H1 (cell line): ENCODE measurements around the gene CFAP97D2. TPM values are rescaled to one million over a fixed set of nuclear protein-coding genes. Genes with fewer than 3 reads are reported as not detected.

ENCODE experiments used
- ASH2L ChIP-seq: fragments of 200-600, 300-600 bp; sonication (generic); IDR thresholded peaks from one replicate; pipeline ENCODE4 v1.7.1; 2017; ENCODE audit warnings: low read length
- BCL11A ChIP-seq, 2 experiments: IDR thresholded peaks; one replicate each; pipeline ENCODE4 v1.6.1; 2011; ENCODE audit warnings: low read depth in 2 of 2, low read length in 2 of 2, mild to moderate bottlenecking in 2 of 2
- CTBP2 ChIP-seq: IDR thresholded peaks from 2 replicates; pipeline ENCODE4 v1.7.0; 2011; ENCODE audit warnings: borderline replicate concordance, mild to moderate bottlenecking, moderate library complexity, mixed read lengths, low read length; ENCODE audit not compliant: insufficient read depth, insufficient read length
- KDM1A ChIP-seq: fragments of 200-600, 300-600 bp; sonication (generic); IDR thresholded peaks from 2 replicates; pipeline ENCODE4 v1.7.1; 2016; ENCODE audit warnings: mild to moderate bottlenecking, low read length, borderline replicate concordance
- NANOG ChIP-seq: IDR thresholded peaks from 2 replicates; pipeline ENCODE4 v1.6.1; 2011; ENCODE audit warnings: low read length, low read depth, mild to moderate bottlenecking, inconsistent platforms; ENCODE audit not compliant: insufficient read depth, poor library complexity, severe bottlenecking
- POLR2AphosphoS5 ChIP-seq: IDR thresholded peaks from 2 replicates; pipeline ENCODE4 v1.6.1; 2011; ENCODE audit warnings: low read depth, low read length
- SP2 ChIP-seq: IDR thresholded peaks from 2 replicates; pipeline ENCODE4 v1.6.1; 2012; ENCODE audit warnings: mild to moderate bottlenecking, low read length, inconsistent platforms
- TAF7 ChIP-seq: optimal IDR thresholded peaks from 2 replicates; pipeline ENCODE3; 2011; ENCODE audit warnings: low read depth, mild to moderate bottlenecking, inconsistent platforms, low read length, moderate library complexity, borderline replicate concordance
- TEAD4 ChIP-seq: IDR thresholded peaks from 2 replicates; pipeline ENCODE4 v1.6.1; 2012; ENCODE audit warnings: low read depth, low read length, inconsistent platforms, mixed read lengths
- YY1 ChIP-seq: IDR thresholded peaks from 2 replicates; pipeline ENCODE4 v1.6.1; 2011; ENCODE audit warnings: low read depth, mild to moderate bottlenecking, low read length
- polyA plus RNA-seq, 7 experiments: library from polyadenylated mRNA; depleted of rRNA in 3 of 7; stranded (reverse) in 5 of 7; unstranded in 2 of 7; fragments of >200 nt in 5 of 7; fragments of 200-250 nt in 2 of 7; gene quantifications; 1 replicate in 5 of 7; 2 replicates in 1 of 7; 4 replicates in 1 of 7; pipeline versions ENCODE4 v1.2.1 to v1.2.3, GENCODE V29; 2011 to 2013; ENCODE audit warnings: missing spikeins in 2 of 7, mixed read lengths in 2 of 7
- total RNA-seq: library from RNA; stranded (reverse); fragmentation: NEBNext Ultra II Directional; extraction: Animal tissue kit (Norgen Biotek cat#: 25700); gene quantifications from 2 replicates; pipeline ENCODE4 v1.2.1, GENCODE V29; 2021
- TF ChIP-seq, protein P1 (sequence below): fragments of 300-600 bp; sonication (generic); IDR thresholded peaks from 2 replicates; pipeline ENCODE4 v1.7.1; 2012; ENCODE audit warnings: low read length, moderate library complexity, mild to moderate bottlenecking, inconsistent platforms; ENCODE audit not compliant: insufficient replicate concordance
- TF ChIP-seq, protein P2 (sequence below): IDR thresholded peaks from 2 replicates; pipeline ENCODE4 v1.6.1; 2011; ENCODE audit warnings: low read depth, mild to moderate bottlenecking, low read length; ENCODE audit not compliant: insufficient read depth

CFAP97D2 gene
- total and polyA plus RNA-seq, 2 of the 8 experiments (the other 6 are each of a cell fraction or from before 2014, with no cell fraction given) = not detected

DNA sequence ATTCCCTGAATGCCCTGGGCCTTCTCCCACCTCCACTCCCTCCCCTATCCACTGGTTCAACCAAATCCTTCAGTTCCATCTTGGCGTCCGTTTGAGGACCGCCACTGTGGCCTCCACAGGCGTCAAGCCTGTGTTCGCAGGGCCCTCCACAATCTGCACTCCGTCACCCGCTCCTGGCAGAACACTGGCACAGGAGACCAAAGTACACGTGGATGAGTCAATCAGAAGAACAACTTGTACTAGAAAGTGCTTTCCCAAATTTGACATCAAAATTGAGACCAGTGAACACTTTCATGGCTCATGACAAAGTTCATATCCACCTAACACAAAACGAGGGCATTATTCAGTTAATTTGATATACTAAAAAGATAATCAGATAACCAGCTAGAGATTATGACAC is 49.1 kb downstream of the CFAP97D2 start (continued):
- TF ChIP-seq, protein P1, sequence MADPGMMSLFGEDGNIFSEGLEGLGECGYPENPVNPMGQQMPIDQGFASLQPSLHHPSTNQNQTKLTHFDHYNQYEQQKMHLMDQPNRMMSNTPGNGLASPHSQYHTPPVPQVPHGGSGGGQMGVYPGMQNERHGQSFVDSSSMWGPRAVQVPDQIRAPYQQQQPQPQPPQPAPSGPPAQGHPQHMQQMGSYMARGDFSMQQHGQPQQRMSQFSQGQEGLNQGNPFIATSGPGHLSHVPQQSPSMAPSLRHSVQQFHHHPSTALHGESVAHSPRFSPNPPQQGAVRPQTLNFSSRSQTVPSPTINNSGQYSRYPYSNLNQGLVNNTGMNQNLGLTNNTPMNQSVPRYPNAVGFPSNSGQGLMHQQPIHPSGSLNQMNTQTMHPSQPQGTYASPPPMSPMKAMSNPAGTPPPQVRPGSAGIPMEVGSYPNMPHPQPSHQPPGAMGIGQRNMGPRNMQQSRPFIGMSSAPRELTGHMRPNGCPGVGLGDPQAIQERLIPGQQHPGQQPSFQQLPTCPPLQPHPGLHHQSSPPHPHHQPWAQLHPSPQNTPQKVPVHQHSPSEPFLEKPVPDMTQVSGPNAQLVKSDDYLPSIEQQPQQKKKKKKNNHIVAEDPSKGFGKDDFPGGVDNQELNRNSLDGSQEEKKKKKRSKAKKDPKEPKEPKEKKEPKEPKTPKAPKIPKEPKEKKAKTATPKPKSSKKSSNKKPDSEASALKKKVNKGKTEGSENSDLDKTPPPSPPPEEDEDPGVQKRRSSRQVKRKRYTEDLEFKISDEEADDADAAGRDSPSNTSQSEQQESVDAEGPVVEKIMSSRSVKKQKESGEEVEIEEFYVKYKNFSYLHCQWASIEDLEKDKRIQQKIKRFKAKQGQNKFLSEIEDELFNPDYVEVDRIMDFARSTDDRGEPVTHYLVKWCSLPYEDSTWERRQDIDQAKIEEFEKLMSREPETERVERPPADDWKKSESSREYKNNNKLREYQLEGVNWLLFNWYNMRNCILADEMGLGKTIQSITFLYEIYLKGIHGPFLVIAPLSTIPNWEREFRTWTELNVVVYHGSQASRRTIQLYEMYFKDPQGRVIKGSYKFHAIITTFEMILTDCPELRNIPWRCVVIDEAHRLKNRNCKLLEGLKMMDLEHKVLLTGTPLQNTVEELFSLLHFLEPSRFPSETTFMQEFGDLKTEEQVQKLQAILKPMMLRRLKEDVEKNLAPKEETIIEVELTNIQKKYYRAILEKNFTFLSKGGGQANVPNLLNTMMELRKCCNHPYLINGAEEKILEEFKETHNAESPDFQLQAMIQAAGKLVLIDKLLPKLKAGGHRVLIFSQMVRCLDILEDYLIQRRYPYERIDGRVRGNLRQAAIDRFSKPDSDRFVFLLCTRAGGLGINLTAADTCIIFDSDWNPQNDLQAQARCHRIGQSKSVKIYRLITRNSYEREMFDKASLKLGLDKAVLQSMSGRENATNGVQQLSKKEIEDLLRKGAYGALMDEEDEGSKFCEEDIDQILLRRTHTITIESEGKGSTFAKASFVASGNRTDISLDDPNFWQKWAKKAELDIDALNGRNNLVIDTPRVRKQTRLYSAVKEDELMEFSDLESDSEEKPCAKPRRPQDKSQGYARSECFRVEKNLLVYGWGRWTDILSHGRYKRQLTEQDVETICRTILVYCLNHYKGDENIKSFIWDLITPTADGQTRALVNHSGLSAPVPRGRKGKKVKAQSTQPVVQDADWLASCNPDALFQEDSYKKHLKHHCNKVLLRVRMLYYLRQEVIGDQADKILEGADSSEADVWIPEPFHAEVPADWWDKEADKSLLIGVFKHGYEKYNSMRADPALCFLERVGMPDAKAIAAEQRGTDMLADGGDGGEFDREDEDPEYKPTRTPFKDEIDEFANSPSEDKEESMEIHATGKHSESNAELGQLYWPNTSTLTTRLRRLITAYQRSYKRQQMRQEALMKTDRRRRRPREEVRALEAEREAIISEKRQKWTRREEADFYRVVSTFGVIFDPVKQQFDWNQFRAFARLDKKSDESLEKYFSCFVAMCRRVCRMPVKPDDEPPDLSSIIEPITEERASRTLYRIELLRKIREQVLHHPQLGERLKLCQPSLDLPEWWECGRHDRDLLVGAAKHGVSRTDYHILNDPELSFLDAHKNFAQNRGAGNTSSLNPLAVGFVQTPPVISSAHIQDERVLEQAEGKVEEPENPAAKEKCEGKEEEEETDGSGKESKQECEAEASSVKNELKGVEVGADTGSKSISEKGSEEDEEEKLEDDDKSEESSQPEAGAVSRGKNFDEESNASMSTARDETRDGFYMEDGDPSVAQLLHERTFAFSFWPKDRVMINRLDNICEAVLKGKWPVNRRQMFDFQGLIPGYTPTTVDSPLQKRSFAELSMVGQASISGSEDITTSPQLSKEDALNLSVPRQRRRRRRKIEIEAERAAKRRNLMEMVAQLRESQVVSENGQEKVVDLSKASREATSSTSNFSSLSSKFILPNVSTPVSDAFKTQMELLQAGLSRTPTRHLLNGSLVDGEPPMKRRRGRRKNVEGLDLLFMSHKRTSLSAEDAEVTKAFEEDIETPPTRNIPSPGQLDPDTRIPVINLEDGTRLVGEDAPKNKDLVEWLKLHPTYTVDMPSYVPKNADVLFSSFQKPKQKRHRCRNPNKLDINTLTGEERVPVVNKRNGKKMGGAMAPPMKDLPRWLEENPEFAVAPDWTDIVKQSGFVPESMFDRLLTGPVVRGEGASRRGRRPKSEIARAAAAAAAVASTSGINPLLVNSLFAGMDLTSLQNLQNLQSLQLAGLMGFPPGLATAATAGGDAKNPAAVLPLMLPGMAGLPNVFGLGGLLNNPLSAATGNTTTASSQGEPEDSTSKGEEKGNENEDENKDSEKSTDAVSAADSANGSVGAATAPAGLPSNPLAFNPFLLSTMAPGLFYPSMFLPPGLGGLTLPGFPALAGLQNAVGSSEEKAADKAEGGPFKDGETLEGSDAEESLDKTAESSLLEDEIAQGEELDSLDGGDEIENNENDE = no peak
- no peak for TF ChIP-seq KDM1A
- TF ChIP-seq ASH2L = no peak
- TF ChIP-seq, protein P2, sequence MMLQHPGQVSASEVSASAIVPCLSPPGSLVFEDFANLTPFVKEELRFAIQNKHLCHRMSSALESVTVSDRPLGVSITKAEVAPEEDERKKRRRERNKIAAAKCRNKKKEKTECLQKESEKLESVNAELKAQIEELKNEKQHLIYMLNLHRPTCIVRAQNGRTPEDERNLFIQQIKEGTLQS = no peak
- TF ChIP-seq YY1 = no peak
- no peak for TF ChIP-seq CTBP2
- TF ChIP-seq TAF7 = no peak
- TF ChIP-seq TEAD4 = no peak
- no peak for TF ChIP-seq NANOG
- no peak for TF ChIP-seq SP2
- no peak for TF ChIP-seq POLR2AphosphoS5
- no peak for TF ChIP-seq BCL11A (IDR thresholded peaks at IDR 0.05; ENCODE audit: low read depth in 2 of 2, low read length in 2 of 2)
